D721Med (cell line): Measurements from ENCODE around the gene ANKRD52.

Source experiments
- DNase-seq: peaks from one replicate; pipeline ENCODE4 v3.0.0; 2011; ENCODE audit warnings: low spot score; ENCODE audit not compliant: insufficient read length
- FAIRE-seq: peaks from 2 replicates; lab custom pipeline; 2011; peaks lifted over from hg19 to GRCh38; lab: Jason Lieb, UNC
- CTCF ChIP-seq: IDR thresholded peaks from 2 replicates; pipeline ENCODE4 v1.5.1; 2012; ENCODE audit warnings: mild to moderate bottlenecking, control low read depth; ENCODE audit not compliant: insufficient read depth; ENCODE audit errors: missing control alignments

Gene ANKRD52

GRCh38 chr12:56189918-56190694, 68.1 kb downstream of the ANKRD52 start:
- TF ChIP-seq CTCF, result no peak
- no peak for FAIRE-seq
- no peak for DNase-seq

GRCh38 chr12:56189099-56189917, 68.9 kb downstream of the ANKRD52 start, which contains the start of gene SMARCC2:
TSS of gene SMARCC2 (minus strand) at chr12:56189483. CDS start at chr12:56189461, 22 bp downstream.
- peak; percentile 63 for TF ChIP-seq CTCF
- DNase-seq, result peak; percentile 78
- no peak for FAIRE-seq

- no peak for TF ChIP-seq CTCF
- no peak for FAIRE-seq
- DNase-seq, result no peak
Observed at GRCh38 chr12:56188778-56189098, 69.4 kb downstream of the ANKRD52 start.

- FAIRE-seq (no peak), DNase-seq (no peak)
- no peak for TF ChIP-seq CTCF
Observed at GRCh38 chr12:56188131-56188777, 69.9 kb downstream of the ANKRD52 start.
